H9 (cell line): ENCODE results near the gene GIMAP7. TPM values are rescaled to one million over a fixed set of nuclear protein-coding genes. Genes with fewer than 3 reads are reported as not detected.

Experiments used
- DNase-seq: peaks from one replicate; pipeline ENCODE4 v3.0.0-alpha.2; 2017
- H2AFZ ChIP-seq: one replicate; pipeline ENCODE4 v1.6.1; 2013; ENCODE audit warnings: mild to moderate bottlenecking, low read length, control low read depth, moderate library complexity
- H2AK5ac ChIP-seq: 2 replicates; pipeline ENCODE4 v1.6.1; 2013; ENCODE audit warnings: low read length, control low read depth, mixed read lengths; ENCODE audit not compliant: insufficient read length
- H2BK120ac ChIP-seq: one replicate; pipeline ENCODE4 v1.6.1; 2013; ENCODE audit warnings: low read depth, mild to moderate bottlenecking, low read length, control low read depth, inconsistent platforms; ENCODE audit not compliant: poor library complexity, severe bottlenecking
- H2BK12ac ChIP-seq: 2 replicates; pipeline ENCODE4 v1.6.1; 2013; ENCODE audit warnings: low read length, control low read depth, mixed read lengths, low read depth; ENCODE audit not compliant: insufficient read length
- H2BK15ac ChIP-seq: 2 replicates; pipeline ENCODE4 v1.6.1; 2013; ENCODE audit warnings: low read depth, low read length, control low read depth
- H2BK20ac ChIP-seq: one replicate; pipeline ENCODE4 v1.6.1; 2013; ENCODE audit warnings: low read depth, mild to moderate bottlenecking, low read length, control low read depth, inconsistent platforms; ENCODE audit not compliant: poor library complexity, severe bottlenecking
- H2BK5ac ChIP-seq: 2 replicates; pipeline ENCODE4 v1.6.1; 2013; ENCODE audit warnings: low read length, control low read depth, mixed read lengths; ENCODE audit not compliant: insufficient read length
- H3K14ac ChIP-seq: 2 replicates; pipeline ENCODE4 v1.6.1; 2013; ENCODE audit warnings: low read length, control low read depth; ENCODE audit not compliant: insufficient read depth
- H3K18ac ChIP-seq: 2 replicates; pipeline ENCODE4 v1.6.1; 2013; ENCODE audit warnings: low read depth, mild to moderate bottlenecking, mixed read lengths, low read length, control low read depth; ENCODE audit not compliant: insufficient read length
- H3K23ac ChIP-seq: 2 replicates; pipeline ENCODE4 v1.6.1; 2013; ENCODE audit warnings: low read length, control low read depth, mixed read lengths, low read depth; ENCODE audit not compliant: insufficient read length
- H3K23me2 ChIP-seq: 2 replicates; pipeline ENCODE4 v1.6.1; 2013; ENCODE audit warnings: low read depth, mild to moderate bottlenecking, mixed read lengths, low read length, control low read depth; ENCODE audit not compliant: insufficient read length, poor library complexity, severe bottlenecking
- H3K27ac ChIP-seq: 2 replicates; pipeline ENCODE4 v1.5.1; 2013; ENCODE audit warnings: low read length, control low read depth, mixed read lengths, low read depth; ENCODE audit not compliant: insufficient read length
- H3K27me3 ChIP-seq: 2 replicates; pipeline ENCODE4 v1.6.1; 2013; ENCODE audit warnings: low read length, control low read depth, inconsistent platforms; ENCODE audit not compliant: insufficient read depth
- H3K4ac ChIP-seq: 2 replicates; pipeline ENCODE4 v1.6.1; 2013; ENCODE audit warnings: low read depth, mild to moderate bottlenecking, control low read depth, inconsistent platforms, low read length, moderate library complexity
- H3K4me1 ChIP-seq: 2 replicates; pipeline ENCODE4 v1.6.1; 2013; ENCODE audit warnings: low read length, control low read depth, inconsistent platforms; ENCODE audit not compliant: insufficient read depth
- H3K4me2 ChIP-seq: 2 replicates; pipeline ENCODE4 v1.6.1; 2013; ENCODE audit warnings: low read length, control low read depth, mixed read lengths; ENCODE audit not compliant: insufficient read length, insufficient read depth
- H3K56ac ChIP-seq: 2 replicates; pipeline ENCODE4 v1.6.1; 2013; ENCODE audit warnings: low read depth, mild to moderate bottlenecking, mixed read lengths, low read length, control low read depth; ENCODE audit not compliant: insufficient read length
- H3K79me1 ChIP-seq: 2 replicates; pipeline ENCODE4 v1.6.1; 2013; ENCODE audit warnings: low read depth, mild to moderate bottlenecking, moderate library complexity, low read length, control low read depth, inconsistent platforms; ENCODE audit not compliant: insufficient read depth, poor library complexity, severe bottlenecking
- H3K79me2 ChIP-seq: 2 replicates; pipeline ENCODE4 v1.6.1; 2013; ENCODE audit warnings: low read length, control low read depth, inconsistent platforms; ENCODE audit not compliant: insufficient read depth
- H3K9ac ChIP-seq: 2 replicates; pipeline ENCODE4 v1.6.1; 2013; ENCODE audit warnings: low read length, control low read depth, mixed read lengths; ENCODE audit not compliant: insufficient read length; ENCODE audit errors: extremely low read depth
- H3K9me3 ChIP-seq: one replicate; pipeline ENCODE4 v1.6.1; 2013; ENCODE audit warnings: low read depth, low read length, inconsistent platforms; ENCODE audit not compliant: control insufficient read depth
- H3T11ph ChIP-seq: one replicate; pipeline ENCODE4 v1.6.1; 2013; ENCODE audit warnings: mild to moderate bottlenecking, low read length, control low read depth, inconsistent platforms
- H4K20me1 ChIP-seq: one replicate; pipeline ENCODE4 v1.6.1; 2013; ENCODE audit not compliant: control insufficient read depth, insufficient read length, insufficient read depth
- H4K5ac ChIP-seq: 2 replicates; pipeline ENCODE4 v1.6.1; 2013; ENCODE audit warnings: low read depth, mild to moderate bottlenecking, mixed read lengths, low read length, control low read depth; ENCODE audit not compliant: insufficient read length
- H4K8ac ChIP-seq: replicated peaks from 2 replicates; pipeline ENCODE4 v1.6.1; 2013; ENCODE audit warnings: low read length, control low read depth, mixed read lengths, low read depth; ENCODE audit not compliant: insufficient read length
- H4K91ac ChIP-seq: 2 replicates; pipeline ENCODE4 v1.6.1; 2013; ENCODE audit warnings: low read depth, mild to moderate bottlenecking, moderate library complexity, mixed read lengths, low read length, control low read depth; ENCODE audit not compliant: insufficient read length
- H3K27ac Mint-ChIP-seq, 3 experiments: 2 replicates in 2 of 3; 3 replicates in 1 of 3; pipeline ENCODE4 v1.8.0; 2020 to 2021; ENCODE audit warnings: mixed read lengths in 3 of 3, mild to moderate bottlenecking in 1 of 3, moderate library complexity in 1 of 3
- H3K27me3 Mint-ChIP-seq: 2 replicates; pipeline ENCODE4 v1.8.0; 2021; ENCODE audit warnings: low read depth, mild to moderate bottlenecking, moderate library complexity, mixed read lengths
- H3K36me3 Mint-ChIP-seq, 3 experiments: 2 replicates in 2 of 3; 3 replicates in 1 of 3; pipeline ENCODE4 v1.8.0; 2020 to 2021; ENCODE audit warnings: low read depth in 3 of 3, mixed read lengths in 3 of 3; ENCODE audit not compliant: insufficient read depth in 1 of 3
- H3K4me1 Mint-ChIP-seq, 2 experiments: 2 replicates each; pipeline ENCODE4 v1.8.0; 2020; ENCODE audit warnings: mixed read lengths in 2 of 2
- H3K4me3 Mint-ChIP-seq, 2 experiments: 2 replicates in 1 of 2; 3 replicates in 1 of 2; pipeline ENCODE4 v1.8.0; 2020 to 2021; ENCODE audit warnings: mild to moderate bottlenecking in 2 of 2, mixed read lengths in 2 of 2, moderate library complexity in 1 of 2
- H3K9me3 Mint-ChIP-seq, 2 experiments: 2 replicates in 1 of 2; 3 replicates in 1 of 2; pipeline ENCODE4 v1.8.0; 2020; ENCODE audit warnings: mild to moderate bottlenecking in 2 of 2, mixed read lengths in 2 of 2, moderate library complexity in 1 of 2
- CTCF ChIP-seq: fragments of 200-600 bp; sonication (generic); conservative IDR thresholded peaks from 3 replicates; pipeline ENCODE4 v1.8.0; 2021; ENCODE audit warnings: antibody characterized with exemption, mild to moderate bottlenecking
- WGBS: extraction: QIAGEN DNeasy Blood & Tissue Kit; methylation state at CpG from one replicate; pipeline ENCODE4 v1.1.7; 2013; ENCODE audit warnings: missing lambda C conversion rate, low lambda C conversion rate, mixed read lengths; ENCODE audit not compliant: insufficient read length; ENCODE audit errors: extremely low coverage; 5-methylcytosine and 5-hydroxymethylcytosine counted together
- total RNA-seq: library from RNA; stranded (reverse); gene quantifications from 2 replicates; pipeline ENCODE4 v1.2.1, GENCODE V29; 2021

Gene GIMAP7
- total RNA-seq, 1 experiment from 2014 or later: not detected

GRCh38 chr7:150562919-150563318, 48.2 kb downstream of the GIMAP7 start:
- Histone ChIP-seq H2BK15ac (no peak overlapping the region), H4K5ac (no peak overlapping the region), H3K79me1 (no peaks in the 10 kb centered on the region), H3K27me3 (no peaks in the 10 kb centered on the region), H3K18ac (no peak overlapping the region), H4K8ac (no peak overlapping the region), H3K4ac (no peak overlapping the region), H2BK120ac (no peak overlapping the region), H3K4me2 (no peak overlapping the region), H2BK12ac (no peak overlapping the region), H3K9ac (no peak overlapping the region), H3K14ac (no peak overlapping the region), H2AK5ac (no peak overlapping the region), H3K56ac (no peak overlapping the region), H3K4me1 (peaks cover 7% of the 10 kb centered on the region; the same call in 1 of the 2 replicates), H2AFZ (no peak overlapping the region), H3K9me3 (peaks cover 8% of the 10 kb centered on the region), H3K23ac (no peak overlapping the region), H3K23me2 (no peaks in the 10 kb centered on the region), H3T11ph (no peak overlapping the region), H2BK5ac (no peak overlapping the region), H2BK20ac (no peak overlapping the region), H4K20me1 (no peaks in the 10 kb centered on the region), H3K27ac (no peak overlapping the region), H3K79me2 (no peaks in the 10 kb centered on the region), H4K91ac (no peak overlapping the region)
- WGBS: no CpG with 5 or more reads among the region's 2 CpGs
- Mint-ChIP-seq H3K27ac (no peak overlapping the region), H3K27me3 (peaks cover 29% of the 10 kb centered on the region), H3K4me1 (peaks cover 40 to 43% of the 10 kb centered on the region in 2 experiments), H3K4me3 (no peak overlapping the region), H3K36me3 (peaks cover 7 to 11% (median 9%) of the 10 kb centered on the region in 3 experiments), H3K9me3 (peaks cover 27% of the 10 kb centered on the region in 2 experiments)
- TF ChIP-seq CTCF: no peak
- no peak for DNase-seq
